K562 (cell line): ENCODE measurements around the gene DOP1A. TPM values are rescaled to one million over a fixed set of nuclear protein-coding genes. Genes with fewer than 3 reads are reported as not detected.

Source experiments
- AFF1 ChIP-seq, 2 experiments: fragments of 450-650 bp; IDR thresholded peaks; 2 replicates each; pipeline ENCODE4 v1.6.1; 2018; ENCODE audit warnings: mild to moderate bottlenecking in 2 of 2, low read depth in 1 of 2; ENCODE audit not compliant: partially characterized antibody in 2 of 2
- BACH1 ChIP-seq: fragments of 200-800 bp; sonication (Bioruptor generic); IDR thresholded peaks from 2 replicates; pipeline ENCODE4 v1.6.1; 2016; ENCODE audit warnings: missing genetic modification characterization, missing compliant biosample characterization
- CEBPB ChIP-seq: fragments of 450-650 bp; IDR thresholded peaks from 2 replicates; pipeline ENCODE4 v1.6.1; 2016; ENCODE audit warnings: missing genetic modification characterization, missing compliant biosample characterization
- CEBPG ChIP-seq, 3 experiments: fragments of 200-800 bp in 1 of 3; sonication (Bioruptor generic) in 1 of 3; sonication (generic) in 1 of 3; formaldehyde crosslinking in 1 of 3; IDR thresholded peaks in 2 of 3; conservative IDR thresholded peaks in 1 of 3; 2 replicates each; pipeline versions ENCODE4 v1.6.1 to v1.8.0; 2016 to 2022; ENCODE audit warnings: missing compliant biosample characterization in 2 of 3, missing genetic modification characterization in 2 of 3, mild to moderate bottlenecking in 1 of 3, missing genetic modification reagents in 1 of 3
- E2F8 ChIP-seq: fragments of 450-650 bp; IDR thresholded peaks from 2 replicates; pipeline ENCODE4 v1.7.1; 2018; ENCODE audit warnings: mild to moderate bottlenecking, low read depth; ENCODE audit not compliant: partially characterized antibody
- FIP1L1 ChIP-seq: fragments of 200-400 bp; formaldehyde crosslinking; IDR thresholded peaks from 2 replicates; pipeline ENCODE4 v1.6.1; 2018; ENCODE audit warnings: mild to moderate bottlenecking, low read depth, low read length; ENCODE audit not compliant: poor library complexity, severe bottlenecking
- JUN ChIP-seq, 2 experiments: sonication (generic) in 1 of 2; formaldehyde crosslinking in 1 of 2; IDR thresholded peaks; 2 replicates each; pipeline versions ENCODE4 v1.6.1 to v1.8.0; 2012 to 2022; ENCODE audit warnings: borderline replicate concordance in 2 of 2, mild to moderate bottlenecking in 2 of 2, improper control_type of control experiment in 1 of 2, low read depth in 1 of 2, low read length in 1 of 2, missing genetic modification reagents in 1 of 2
- NELFE ChIP-seq: IDR thresholded peaks from 2 replicates; pipeline ENCODE4 v1.6.1; 2011; ENCODE audit warnings: mild to moderate bottlenecking; ENCODE audit not compliant: insufficient read depth, insufficient read length
- NR1H2 ChIP-seq: sonication (generic); formaldehyde crosslinking; IDR thresholded peaks from 2 replicates; pipeline ENCODE4 v1.4.0; 2020; ENCODE audit warnings: mild to moderate bottlenecking, missing genetic modification reagents
- SMAD3 ChIP-seq: fragments of 450-650 bp; formaldehyde crosslinking; conservative IDR thresholded peaks from 2 replicates; pipeline ENCODE4 v1.4.0; 2020; ENCODE audit warnings: mild to moderate bottlenecking
- SP1 ChIP-seq: sonication (generic); formaldehyde crosslinking; IDR thresholded peaks from 2 replicates; pipeline ENCODE4 v1.8.1; 2022; ENCODE audit warnings: mild to moderate bottlenecking, missing genetic modification reagents
- ZMIZ1 ChIP-seq, 2 experiments: fragments of 150-350 bp in 1 of 2; IDR thresholded peaks; 2 replicates each; pipeline ENCODE4 v1.6.1; 2012 to 2016; ENCODE audit warnings: low read depth in 2 of 2, low read length in 2 of 2, mild to moderate bottlenecking in 1 of 2, moderate library complexity in 1 of 2
- polyA plus RNA-seq, 8 experiments: library from polyadenylated mRNA; depleted of rRNA in 4 of 8; stranded (reverse) in 5 of 8; unstranded in 3 of 8; fragments of >200 nt; fragmentation: Nextera tagmentation in 2 of 8; fragmentation: Illumina TruSeq in 1 of 8; extraction: Ambion mirVana in 2 of 8; extraction: Trizol in 1 of 8; gene quantifications; 2 replicates each; pipeline versions ENCODE4 v1.2.1 to v1.2.3, GENCODE V29; 2011 to 2014; ENCODE audit warnings: inconsistent platforms in 1 of 8, missing spikeins in 1 of 8
- total RNA-seq, 7 experiments: library from RNA; depleted of rRNA in 6 of 7; stranded (reverse); fragments of >200 nt in 6 of 7; fragmentation: Illumina TruSeq in 2 of 7; extraction: Trizol in 2 of 7; gene quantifications; 2 replicates each; pipeline versions ENCODE4 v1.2.1 to v1.2.3, GENCODE V29; 2011 to 2021; ENCODE audit warnings: low replicate concordance in 1 of 7

Gene DOP1A
- total and polyA plus RNA-seq, 9 of the 15 experiments (the other 6 are each of a cell fraction or from before 2014, with no cell fraction given): 0.75 to 10.5 (median 4.4) TPM

- TF ChIP-seq JUN (IDR thresholded peaks at IDR 0.05; ENCODE audit: borderline replicate concordance, low read depth, low read length) (no peak), JUN (CRISPR knock-in tag; IDR thresholded peaks at IDR 0.05; ENCODE audit: borderline replicate concordance) (no peak), E2F8 (no peak), FIP1L1 (no peak), CEBPG (CRISPR knock-in tag; IDR thresholded peaks at IDR 0.05) (no peak), CEBPG (tag; conservative IDR thresholded peaks at IDR 0.05 in 1 of 2, IDR thresholded peaks at IDR 0.05 in 1 of 2) (0 out of 4 replicates have a peak, but pooled peaks of 1 of the 2 experiments have one; percentile 19), SMAD3 (no peak), AFF1 (IDR thresholded peaks at IDR 0.05; ENCODE audit: low read depth in 1 of 2, partially characterized antibody in 2 of 2) (no peak), NR1H2 (no peak), NELFE (no peak), CEBPB (tag) (0 out of 2 replicates have a peak, but pooled peaks have one; percentile 12), SP1 (no peak), BACH1 (tag) (no peak), ZMIZ1 (IDR thresholded peaks at IDR 0.05; ENCODE audit: low read depth in 2 of 2, low read length in 2 of 2) (no peak)
Observed at GRCh38 chr6:83098589-83098988, 31.1 kb downstream of the DOP1A start (continued).
